Transverse colon (tissue), 3 donors: Measurements from ENCODE around the gene SLC23A1.

Experiments
- CTCF ChIP-seq, 5 experiments: fragments of 200-600 bp in 3 of 5; fragments of 450-650 bp in 2 of 5; sonication (generic) in 3 of 5; IDR thresholded peaks; 1 replicate in 2 of 5; 2 replicates in 3 of 5; pipeline ENCODE4 v1.5.1; 2016 to 2017; ENCODE audit warnings: antibody characterized with exemption in 5 of 5, inconsistent platforms in 3 of 5, mild to moderate bottlenecking in 2 of 5, moderate library complexity in 1 of 5
- POLR2A ChIP-seq: fragments of 450-650 bp; IDR thresholded peaks from one replicate; pipeline ENCODE4 v1.6.1; 2016; ENCODE audit warnings: antibody characterized with exemption, mild to moderate bottlenecking, moderate library complexity

DNA sequence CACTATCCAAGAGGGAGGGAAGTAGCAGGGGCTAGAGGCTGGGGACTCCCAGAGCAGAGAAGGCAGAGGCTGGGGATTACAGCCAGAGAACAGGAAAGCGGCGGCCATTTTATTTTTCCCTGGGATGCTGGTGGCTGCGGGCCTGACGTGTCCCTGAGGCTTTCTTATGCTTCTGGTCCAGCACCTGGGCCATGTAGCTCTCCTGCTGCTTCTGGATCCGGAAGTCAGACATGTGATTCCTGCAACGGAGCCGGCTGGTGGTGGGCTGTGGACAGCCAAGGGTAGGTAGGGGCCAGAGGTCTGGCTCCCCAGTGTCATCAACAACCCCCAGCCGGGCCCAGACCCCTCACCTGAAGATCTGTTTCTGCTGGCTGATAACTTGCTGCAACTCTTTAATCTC lies 13.6 kb upstream of the SLC23A1 start:
- no peak for TF ChIP-seq POLR2A
- TF ChIP-seq CTCF (IDR thresholded peaks at IDR 0.05) = no peak
